Neural cell (in vitro differentiated cells): Measurements from ENCODE around the gene CIZ1.

Source experiments
- POLR2AphosphoS5 ChIP-seq: IDR thresholded peaks from 2 replicates; pipeline ENCODE4 v1.6.1; 2012
- RAD21 ChIP-seq: fragments of 450-650 bp; conservative IDR thresholded peaks from 2 replicates; pipeline ENCODE4 v1.6.1; 2014; ENCODE audit warnings: antibody characterized with exemption, mild to moderate bottlenecking, moderate library complexity
- TAF1 ChIP-seq: IDR thresholded peaks from 2 replicates; pipeline ENCODE4 v1.6.1; 2012; ENCODE audit warnings: low read depth
- TF ChIP-seq, protein P1 (sequence below): fragments of 450-650 bp; IDR thresholded peaks from 2 replicates; pipeline ENCODE4 v1.5.1; 2014; ENCODE audit warnings: antibody characterized with exemption, mild to moderate bottlenecking, moderate library complexity; ENCODE audit not compliant: poor library complexity, severe bottlenecking

DNA sequence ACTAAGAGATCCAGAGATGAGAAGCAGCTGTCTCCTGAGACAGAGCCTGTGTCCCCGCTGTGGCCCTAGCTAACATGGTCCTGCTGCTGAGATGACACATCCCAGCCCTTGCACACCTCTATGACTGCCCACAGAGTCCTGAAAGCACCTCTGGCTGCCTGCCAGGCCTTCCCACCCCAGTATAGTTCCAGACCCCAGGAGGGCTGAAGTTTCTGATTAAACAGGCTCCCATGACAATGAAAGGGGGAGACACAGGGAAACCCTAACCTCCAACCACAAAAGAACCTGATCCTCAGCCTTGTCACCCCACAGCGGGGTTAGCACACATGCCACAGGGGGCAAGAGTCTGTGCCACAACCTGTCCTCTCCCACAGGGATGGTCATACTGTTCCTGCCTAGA lies 15.6 kb downstream of the CIZ1 start:
- TF ChIP-seq TAF1 (no peak), POLR2AphosphoS5 (no peak), RAD21 (no peak)
- TF ChIP-seq, protein P1, sequence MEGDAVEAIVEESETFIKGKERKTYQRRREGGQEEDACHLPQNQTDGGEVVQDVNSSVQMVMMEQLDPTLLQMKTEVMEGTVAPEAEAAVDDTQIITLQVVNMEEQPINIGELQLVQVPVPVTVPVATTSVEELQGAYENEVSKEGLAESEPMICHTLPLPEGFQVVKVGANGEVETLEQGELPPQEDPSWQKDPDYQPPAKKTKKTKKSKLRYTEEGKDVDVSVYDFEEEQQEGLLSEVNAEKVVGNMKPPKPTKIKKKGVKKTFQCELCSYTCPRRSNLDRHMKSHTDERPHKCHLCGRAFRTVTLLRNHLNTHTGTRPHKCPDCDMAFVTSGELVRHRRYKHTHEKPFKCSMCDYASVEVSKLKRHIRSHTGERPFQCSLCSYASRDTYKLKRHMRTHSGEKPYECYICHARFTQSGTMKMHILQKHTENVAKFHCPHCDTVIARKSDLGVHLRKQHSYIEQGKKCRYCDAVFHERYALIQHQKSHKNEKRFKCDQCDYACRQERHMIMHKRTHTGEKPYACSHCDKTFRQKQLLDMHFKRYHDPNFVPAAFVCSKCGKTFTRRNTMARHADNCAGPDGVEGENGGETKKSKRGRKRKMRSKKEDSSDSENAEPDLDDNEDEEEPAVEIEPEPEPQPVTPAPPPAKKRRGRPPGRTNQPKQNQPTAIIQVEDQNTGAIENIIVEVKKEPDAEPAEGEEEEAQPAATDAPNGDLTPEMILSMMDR = no peak
